ENCODE measurements around the gene PAEP.

- TF ChIP-seq EZH2 (IDR thresholded peaks at IDR 0.05; ENCODE audit: low read length): no peak
- TF ChIP-seq, protein P1, sequence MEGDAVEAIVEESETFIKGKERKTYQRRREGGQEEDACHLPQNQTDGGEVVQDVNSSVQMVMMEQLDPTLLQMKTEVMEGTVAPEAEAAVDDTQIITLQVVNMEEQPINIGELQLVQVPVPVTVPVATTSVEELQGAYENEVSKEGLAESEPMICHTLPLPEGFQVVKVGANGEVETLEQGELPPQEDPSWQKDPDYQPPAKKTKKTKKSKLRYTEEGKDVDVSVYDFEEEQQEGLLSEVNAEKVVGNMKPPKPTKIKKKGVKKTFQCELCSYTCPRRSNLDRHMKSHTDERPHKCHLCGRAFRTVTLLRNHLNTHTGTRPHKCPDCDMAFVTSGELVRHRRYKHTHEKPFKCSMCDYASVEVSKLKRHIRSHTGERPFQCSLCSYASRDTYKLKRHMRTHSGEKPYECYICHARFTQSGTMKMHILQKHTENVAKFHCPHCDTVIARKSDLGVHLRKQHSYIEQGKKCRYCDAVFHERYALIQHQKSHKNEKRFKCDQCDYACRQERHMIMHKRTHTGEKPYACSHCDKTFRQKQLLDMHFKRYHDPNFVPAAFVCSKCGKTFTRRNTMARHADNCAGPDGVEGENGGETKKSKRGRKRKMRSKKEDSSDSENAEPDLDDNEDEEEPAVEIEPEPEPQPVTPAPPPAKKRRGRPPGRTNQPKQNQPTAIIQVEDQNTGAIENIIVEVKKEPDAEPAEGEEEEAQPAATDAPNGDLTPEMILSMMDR (optimal IDR thresholded peaks at IDR 0.05 in 1 of 3, IDR thresholded peaks at IDR 0.05 in 1 of 3, conservative IDR thresholded peaks at IDR 0.05 in 1 of 3; ENCODE audit: extremely low read depth in 1 of 3, insufficient read depth in 2 of 3, low read length in 3 of 3): no peak
Observed at GRCh38 chr9:135579356-135579755, 17.8 kb downstream of the PAEP start.
